ENCODE results near the gene G0S2. TPM values are rescaled to one million over a fixed set of nuclear protein-coding genes. Genes with fewer than 3 reads are reported as not detected.

G0S2 gene
- total RNA-seq, 5 donors from 2014 or later (not counting 1 experiment from before 2014, with no cell fraction given) = 0.32 to 0.60 (median 0.59) TPM; not detected in 2

Other genes starting within 250 kb of the G0S2 start
- not detected for gene CAMK1G, start 91.7 kb upstream of the G0S2 start, total RNA-seq
- gene LAMB3, start 23.0 kb upstream of the G0S2 start, total RNA-seq = 1 to 10 TPM in 1 of 5 donors, under 1 TPM in 4; 0.25 to 1.2 (median 0.56) TPM
- gene HSD11B1, start 29.4 kb downstream of the G0S2 start, total RNA-seq = 1 to 10 TPM in 1 of 5 donors, under 1 TPM in 1, not detected in 3; 0.41 to 1.1 TPM
- gene TRAF3IP3, start 80.6 kb downstream of the G0S2 start, total RNA-seq = 100 to 1,000 TPM; 332 to 502 (median 465) TPM
- 1 to 10 TPM in 3 of 5 donors, under 1 TPM in 2; 0.58 to 1.3 (median 1.2) TPM for gene C1orf74, start 109.1 kb downstream of the G0S2 start, total RNA-seq
- gene IRF6, start 130.7 kb downstream of the G0S2 start, total RNA-seq = 1 to 10 TPM in 3 of 5 donors, under 1 TPM in 2; 0.16 to 2.6 (median 1.0) TPM
- 10 to 100 TPM in 3 of 5 donors, 1 to 10 TPM in 2; 9.1 to 19.9 (median 14.5) TPM for gene UTP25, start 152.6 kb downstream of the G0S2 start, total RNA-seq

All from T-cell (primary cell).